Epithelial cell of esophagus (primary cell): Measurements from ENCODE around the gene MAMDC2.

Experiments used
- DNase-seq: peaks from one replicate; pipeline ENCODE4 v3.0.0; 2010; ENCODE audit warnings: low read depth
- H3K4me3 ChIP-seq: 2 replicates; pipeline ENCODE4 v1.5.1; 2011; ENCODE audit warnings: mild to moderate bottlenecking, low read length, control low read depth
- TF ChIP-seq, protein P1 (sequence below): IDR thresholded peaks from 2 replicates; pipeline ENCODE4 v1.5.1; 2011; ENCODE audit warnings: low read depth, mild to moderate bottlenecking, low read length, control low read depth, inconsistent platforms; ENCODE audit not compliant: insufficient read depth; ENCODE audit errors: missing control alignments

MAMDC2 gene

DNA sequence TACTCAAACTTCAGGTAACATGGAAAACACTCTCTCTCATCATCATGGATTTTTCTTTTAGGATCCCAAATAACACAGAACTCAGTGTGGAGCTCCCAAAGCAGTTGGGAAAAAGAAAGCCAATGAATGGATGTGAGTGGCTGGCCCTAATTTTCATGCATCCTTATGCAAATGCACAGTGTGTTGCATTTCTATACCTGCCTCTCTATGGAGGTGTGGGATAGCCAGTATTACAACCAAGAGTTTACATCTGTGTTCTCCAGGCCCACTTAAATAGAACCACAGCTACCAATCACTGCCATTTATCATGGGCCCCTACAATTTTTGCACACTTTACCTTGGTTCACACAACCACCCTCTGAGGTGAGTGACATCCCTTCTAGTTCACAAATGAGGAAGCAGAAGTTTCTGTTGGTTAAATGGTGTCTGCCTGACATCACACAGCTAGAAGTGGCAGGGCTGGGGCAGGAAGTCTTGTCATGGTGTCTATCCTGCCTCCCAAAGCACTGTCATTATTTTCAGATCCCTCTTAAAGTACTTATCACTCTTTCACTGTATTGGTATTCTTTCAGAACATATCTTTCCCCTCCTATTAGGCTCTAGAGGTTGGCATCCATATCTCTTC lies 17.3 kb downstream of the MAMDC2 start:
- H3K4me3 ChIP-seq, result no peak overlapping the region
- TF ChIP-seq, protein P1, sequence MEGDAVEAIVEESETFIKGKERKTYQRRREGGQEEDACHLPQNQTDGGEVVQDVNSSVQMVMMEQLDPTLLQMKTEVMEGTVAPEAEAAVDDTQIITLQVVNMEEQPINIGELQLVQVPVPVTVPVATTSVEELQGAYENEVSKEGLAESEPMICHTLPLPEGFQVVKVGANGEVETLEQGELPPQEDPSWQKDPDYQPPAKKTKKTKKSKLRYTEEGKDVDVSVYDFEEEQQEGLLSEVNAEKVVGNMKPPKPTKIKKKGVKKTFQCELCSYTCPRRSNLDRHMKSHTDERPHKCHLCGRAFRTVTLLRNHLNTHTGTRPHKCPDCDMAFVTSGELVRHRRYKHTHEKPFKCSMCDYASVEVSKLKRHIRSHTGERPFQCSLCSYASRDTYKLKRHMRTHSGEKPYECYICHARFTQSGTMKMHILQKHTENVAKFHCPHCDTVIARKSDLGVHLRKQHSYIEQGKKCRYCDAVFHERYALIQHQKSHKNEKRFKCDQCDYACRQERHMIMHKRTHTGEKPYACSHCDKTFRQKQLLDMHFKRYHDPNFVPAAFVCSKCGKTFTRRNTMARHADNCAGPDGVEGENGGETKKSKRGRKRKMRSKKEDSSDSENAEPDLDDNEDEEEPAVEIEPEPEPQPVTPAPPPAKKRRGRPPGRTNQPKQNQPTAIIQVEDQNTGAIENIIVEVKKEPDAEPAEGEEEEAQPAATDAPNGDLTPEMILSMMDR, result no peak
- DNase-seq, result no peak

DNA sequence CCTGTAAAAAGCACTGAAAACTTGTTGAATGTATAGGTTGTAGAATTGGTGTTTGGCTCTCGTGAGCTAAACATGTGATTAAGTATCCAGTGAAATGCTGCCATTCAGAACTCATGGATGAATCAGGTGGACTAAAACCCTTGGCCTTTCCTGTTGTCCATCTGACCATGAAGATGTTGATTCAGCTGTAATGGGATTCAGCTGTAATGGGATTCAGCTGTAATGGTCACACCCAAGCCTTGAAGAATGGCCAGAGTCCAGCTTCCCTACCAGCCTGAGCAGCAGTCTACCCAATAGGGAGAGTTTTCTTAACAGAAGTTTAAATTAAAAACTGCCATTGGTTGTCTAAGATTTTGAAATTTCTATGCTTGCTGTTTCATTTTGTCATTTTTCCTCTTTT lies 18.1 kb downstream of the MAMDC2 start:
- TF ChIP-seq, protein P1, result no peak
- H3K4me3 ChIP-seq, result no peak overlapping the region
- no peak for DNase-seq

DNA sequence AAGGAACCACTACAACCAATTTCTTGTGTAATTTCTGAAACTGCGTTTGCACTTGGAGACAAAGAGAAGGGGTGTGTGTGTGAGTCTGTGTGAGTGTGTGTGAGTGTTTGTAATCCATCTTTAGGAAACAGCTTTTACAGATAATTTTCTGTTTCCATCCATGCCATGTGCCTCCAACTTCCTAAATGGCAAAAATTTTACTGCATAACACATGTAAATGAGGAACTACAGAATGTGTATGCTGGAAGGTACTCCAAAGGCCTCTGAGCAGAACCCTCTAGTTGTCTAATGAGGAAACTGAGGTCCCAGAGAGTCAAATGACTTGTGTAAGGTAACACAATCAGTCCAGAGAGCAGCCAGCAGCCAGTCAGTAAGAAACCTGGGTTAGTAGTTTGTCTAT lies 20.8 kb downstream of the MAMDC2 start:
- TF ChIP-seq, protein P1, result no peak
- no peak for DNase-seq
- no peak overlapping the region for H3K4me3 ChIP-seq

DNA sequence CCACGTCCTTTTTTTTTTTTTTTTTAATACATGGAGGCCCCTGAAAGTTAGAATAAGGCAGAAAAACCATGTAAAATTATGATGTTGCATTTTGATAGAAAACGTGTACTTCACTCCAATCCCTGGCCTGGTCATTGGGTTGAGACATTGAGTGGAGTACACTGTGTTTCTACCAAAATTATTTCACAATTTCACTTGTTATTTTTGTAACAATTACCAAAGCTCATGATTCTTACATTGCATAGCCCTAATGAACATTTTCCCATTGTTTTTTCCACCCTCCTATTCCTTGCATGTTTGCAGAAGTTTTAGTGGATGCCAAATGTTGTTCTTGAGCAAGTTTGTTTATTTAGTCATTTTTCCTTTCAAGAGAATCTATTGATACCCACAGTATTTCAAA lies 21.9 kb downstream of the MAMDC2 start:
- no peak overlapping the region for H3K4me3 ChIP-seq
- TF ChIP-seq, protein P1, result no peak
- DNase-seq, result no peak

DNA sequence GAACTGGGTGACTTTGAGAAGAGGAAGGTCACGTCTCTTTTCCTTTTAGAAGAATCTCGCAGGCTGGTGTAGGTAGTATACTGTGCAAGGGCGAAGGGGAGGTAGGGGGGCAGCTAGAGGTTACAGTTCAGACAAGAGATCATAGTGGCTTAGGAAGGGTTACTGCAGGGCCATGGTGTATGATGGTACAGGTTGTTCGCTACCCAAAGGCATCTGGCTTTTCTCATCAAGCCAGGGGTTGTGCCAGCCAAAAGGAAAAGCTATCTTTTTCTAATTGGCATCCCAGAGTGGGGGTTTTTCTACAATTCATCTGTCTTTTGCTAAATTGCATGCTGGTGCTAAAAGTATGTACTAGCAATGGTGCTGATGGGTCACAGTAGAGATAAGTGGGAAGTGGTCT lies 22.8 kb downstream of the MAMDC2 start:
- no peak for DNase-seq
- TF ChIP-seq, protein P1, result no peak
- H3K4me3 ChIP-seq, result no peak overlapping the region

DNA sequence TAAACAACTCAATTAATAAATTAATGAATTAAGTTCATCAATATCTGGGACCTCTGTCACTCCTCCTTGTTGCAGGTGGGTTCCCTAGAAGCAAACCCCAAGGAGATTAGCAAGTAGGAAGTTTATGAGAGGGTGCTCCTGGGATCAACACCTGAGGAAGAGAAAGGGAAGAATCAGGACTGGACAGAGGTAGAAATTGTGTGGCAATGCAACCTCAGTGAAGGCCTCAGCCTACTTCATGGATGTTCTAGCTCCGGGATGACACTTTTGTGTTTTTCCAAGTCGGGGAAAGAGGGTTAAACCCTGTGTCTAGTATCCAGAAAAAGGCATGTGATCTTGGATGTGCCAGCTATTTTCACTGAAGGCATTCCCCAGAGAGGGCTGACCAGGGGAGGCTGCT lies 23.2 kb downstream of the MAMDC2 start:
- DNase-seq, result no peak
- TF ChIP-seq, protein P1, result no peak
- H3K4me3 ChIP-seq, result no peak overlapping the region

DNA sequence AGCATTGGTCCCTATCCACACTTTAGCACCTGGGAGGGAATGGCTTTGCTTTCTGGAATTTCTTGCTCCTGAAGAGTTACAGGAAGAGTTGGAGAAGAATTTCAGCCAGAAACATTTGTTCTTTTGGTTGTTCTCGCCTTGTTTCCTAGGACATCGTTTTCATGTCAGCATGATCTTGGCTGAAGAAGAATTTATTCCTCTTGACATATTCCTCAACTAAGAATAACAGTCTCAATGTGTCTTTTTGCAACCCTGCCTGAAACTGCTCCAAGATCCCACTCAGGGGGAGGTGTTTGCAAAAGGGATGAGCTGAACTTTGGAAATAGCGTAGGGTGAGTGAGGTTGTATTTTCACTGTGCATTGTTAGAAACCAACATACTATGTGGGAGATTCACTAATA lies 26.1 kb downstream of the MAMDC2 start:
- no peak for DNase-seq
- no peak overlapping the region for H3K4me3 ChIP-seq
- TF ChIP-seq, protein P1, result no peak
